Measurements from ENCODE around the gene DPM3.

GRCh38 chr1:155177918-155178281, 37.6 kb upstream of the DPM3 start:
- no peak for TF ChIP-seq CTCF (IDR thresholded peaks at IDR 0.05)
- no peak for TF ChIP-seq ZBTB33 (IDR thresholded peaks at IDR 0.05; ENCODE audit: borderline replicate concordance, low read depth)
- TF ChIP-seq POLR2AphosphoS5 (IDR thresholded peaks at IDR 0.05; ENCODE audit: low read depth, low read length), result no peak

Data from SK-N-SH (cell line).